H1 (cell line): ENCODE results near the gene ZFAND2B. TPM values are rescaled to one million over a fixed set of nuclear protein-coding genes. Genes with fewer than 3 reads are reported as not detected.

Experiments used
- CBX5 ChIP-seq: fragments of 300-800, 300-1000 bp; sonication (generic); IDR thresholded peaks from 2 replicates; pipeline ENCODE4 v1.7.1; 2016; ENCODE audit warnings: antibody characterized with exemption, low read length, low read depth
- CHD7 ChIP-seq: fragments of 300-600 bp; sonication (generic); IDR thresholded peaks from 2 replicates; pipeline ENCODE4 v1.7.1; 2012; ENCODE audit warnings: low read length, moderate library complexity, mild to moderate bottlenecking, inconsistent platforms; ENCODE audit not compliant: insufficient replicate concordance
- CTCF ChIP-seq, 3 experiments: IDR thresholded peaks; 1 replicate in 2 of 3; 2 replicates in 1 of 3; pipeline versions ENCODE4 v1.5.1 to v1.6.1; 2011; ENCODE audit warnings: low read length in 3 of 3, mild to moderate bottlenecking in 3 of 3, inconsistent platforms in 2 of 3, low read depth in 1 of 3, moderate library complexity in 1 of 3; ENCODE audit not compliant: insufficient read depth in 1 of 3; ENCODE audit errors: control extremely low read depth in 1 of 3
- KDM1A ChIP-seq: fragments of 200-600, 300-600 bp; sonication (generic); IDR thresholded peaks from 2 replicates; pipeline ENCODE4 v1.7.1; 2016; ENCODE audit warnings: mild to moderate bottlenecking, low read length, borderline replicate concordance
- POLR2A ChIP-seq, 2 experiments: IDR thresholded peaks; 1 replicate in 1 of 2; 2 replicates in 1 of 2; pipeline ENCODE4 v1.6.1; 2011; ENCODE audit warnings: low read depth in 2 of 2, low read length in 2 of 2, mild to moderate bottlenecking in 2 of 2; ENCODE audit errors: control extremely low read depth in 1 of 2
- RAD21 ChIP-seq, 2 experiments: IDR thresholded peaks in 1 of 2; conservative IDR thresholded peaks in 1 of 2; 2 replicates each; pipeline ENCODE4 v1.6.1; 2011; ENCODE audit warnings: low read depth in 2 of 2, low read length in 2 of 2, improper control_type of control experiment in 1 of 2, inconsistent platforms in 1 of 2, mild to moderate bottlenecking in 1 of 2, moderate library complexity in 1 of 2
- RNF2 ChIP-seq: fragments of 200-900, 300-1000 bp; sonication (generic); IDR thresholded peaks from 2 replicates; pipeline ENCODE4 v1.7.1; 2016; ENCODE audit warnings: borderline replicate concordance, low read depth, mild to moderate bottlenecking, antibody characterized with exemption, low read length; ENCODE audit not compliant: poor library complexity, severe bottlenecking; ENCODE audit errors: missing control alignments
- polyA plus RNA-seq, 7 experiments: library from polyadenylated mRNA; depleted of rRNA in 3 of 7; stranded (reverse) in 5 of 7; unstranded in 2 of 7; fragments of >200 nt in 5 of 7; fragments of 200-250 nt in 2 of 7; gene quantifications; 1 replicate in 5 of 7; 2 replicates in 1 of 7; 4 replicates in 1 of 7; pipeline versions ENCODE4 v1.2.1 to v1.2.3, GENCODE V29; 2011 to 2013; ENCODE audit warnings: missing spikeins in 2 of 7, mixed read lengths in 2 of 7
- total RNA-seq: library from RNA; stranded (reverse); fragmentation: NEBNext Ultra II Directional; extraction: Animal tissue kit (Norgen Biotek cat#: 25700); gene quantifications from 2 replicates; pipeline ENCODE4 v1.2.1, GENCODE V29; 2021

ZFAND2B gene
- total and polyA plus RNA-seq, 2 of the 8 experiments (the other 6 are each of a cell fraction or from before 2014, with no cell fraction given): 16.0 to 17.9 TPM

GRCh38 chr2:219213486-219214071 lies 7.0 kb downstream of the ZFAND2B start (continued):
- TF ChIP-seq CHD7 (no peak), KDM1A (no peak), POLR2A (IDR thresholded peaks at IDR 0.05; ENCODE audit: control extremely low read depth in 1 of 2, low read depth in 2 of 2, low read length in 2 of 2) (no peak), RNF2 (no peak), CBX5 (no peak), RAD21 (IDR thresholded peaks at IDR 0.05 in 1 of 2, conservative IDR thresholded peaks at IDR 0.05 in 1 of 2; ENCODE audit: low read depth in 2 of 2, low read length in 2 of 2) (no peak), CTCF (IDR thresholded peaks at IDR 0.05; ENCODE audit: control extremely low read depth in 1 of 3, insufficient read depth in 1 of 3, low read depth in 1 of 3, low read length in 3 of 3) (no peak)
